Lung (tissue), 16 donors: ENCODE measurements around the gene TANC1. TPM values are rescaled to one million over a fixed set of nuclear protein-coding genes. Genes with fewer than 3 reads are reported as not detected.
A peak's percentile ranks its signal among the peaks of the same experiment; 100 is the strongest.

Experiments
- ATAC-seq: fragments of 200-7000 bp; cut with Tn5 transposase; one replicate; pipeline ENCODE4 v1.9.1; 2020; ENCODE audit warnings: moderate number of reproducible peaks; ENCODE audit not compliant: insufficient read depth, low FRiP score
- DNase-seq, 3 donors: peaks; one replicate each; pipeline ENCODE4 v3.0.0-alpha.2; 2013 to 2017
- H3K27ac ChIP-seq, 2 donors: one replicate each; pipeline ENCODE4 v1.5.1; 2013; ENCODE audit warnings: mild to moderate bottlenecking in 2 of 2, moderate library complexity in 2 of 2, control low read depth in 1 of 2, inconsistent platforms in 1 of 2, low read depth in 1 of 2, low read length in 1 of 2
- H3K27me3 ChIP-seq, 3 donors: one replicate each; pipeline ENCODE4 v1.5.1; 2013; ENCODE audit warnings: low read length in 2 of 3; ENCODE audit not compliant: control insufficient read depth in 3 of 3, insufficient read depth in 3 of 3
- H3K36me3 ChIP-seq, 4 donors: one replicate each; pipeline ENCODE4 v1.5.1; 2013; ENCODE audit warnings: low read length in 4 of 4, mild to moderate bottlenecking in 1 of 4, moderate library complexity in 1 of 4; ENCODE audit not compliant: control insufficient read depth in 4 of 4, insufficient read depth in 4 of 4
- H3K4me1 ChIP-seq, 5 donors: one replicate each; pipeline ENCODE4 v1.5.1; 2013; ENCODE audit warnings: low read length in 5 of 5, mild to moderate bottlenecking in 2 of 5, moderate library complexity in 1 of 5; ENCODE audit not compliant: control insufficient read depth in 5 of 5, insufficient read depth in 5 of 5
- H3K4me3 ChIP-seq: one replicate; pipeline ENCODE4 v1.5.1; 2013; ENCODE audit warnings: mild to moderate bottlenecking, control low read depth, moderate library complexity
- H3K9ac ChIP-seq, 2 donors: one replicate each; pipeline ENCODE4 v1.5.1; 2013; ENCODE audit warnings: low read length in 2 of 2, control low read depth in 1 of 2; ENCODE audit not compliant: insufficient read depth in 1 of 2
- H3K9me3 ChIP-seq, 4 donors: one replicate each; pipeline ENCODE4 v1.5.1; 2013; ENCODE audit warnings: low read length in 3 of 4, mild to moderate bottlenecking in 1 of 4, moderate library complexity in 1 of 4; ENCODE audit not compliant: control insufficient read depth in 4 of 4, insufficient read depth in 3 of 4
- WGBS, 2 donors: extraction: QIAGEN DNeasy Blood & Tissue Kit; methylation state at CpG; one replicate each; pipeline ENCODE4 v1.1.7; 2013; 5-methylcytosine and 5-hydroxymethylcytosine counted together
- long read RNA-seq, 5 donors: transcript quantifications; one replicate each; lab custom pipeline, GENCODE V29; 2026
- polyA plus RNA-seq, 2 donors: library from polyadenylated mRNA; stranded (reverse); fragments of 200-250 nt; gene quantifications; one replicate each; pipeline ENCODE4 v1.2.1, GENCODE V29; 2013
- total RNA-seq, 2 donors: library from RNA; depleted of rRNA in 1 of 2; stranded (reverse); fragments of >200 nt in 1 of 2; gene quantifications; one replicate each; pipeline ENCODE4 v1.2.1, GENCODE V29; 2014 to 2021
- TF ChIP-seq, protein P1 (sequence below): IDR thresholded peaks from 2 replicates; pipeline ENCODE4 v1.5.1; 2012; ENCODE audit warnings: mild to moderate bottlenecking; ENCODE audit errors: control extremely low read depth, extremely low read depth
- donor health status: control.
- donor health status: control.
- donor health status: Bipolar disorder and iron deficiency.
- donor health status: healthy.
- donor health status: DM: yes; HTN: yes; CAD: no.

Gene TANC1
- total RNA-seq (10 to 100 TPM; 42.2 to 99.5 TPM), polyA plus RNA-seq (10 to 100 TPM; 14.3 to 32.4 TPM)
- long read RNA-seq, donor 1, full-length matches to known transcripts = 5 of 25 reads
- long read RNA-seq, donor 1, partial matches to known transcripts = 20 of 25 reads
- long read RNA-seq, donor 1, other reads (novel, unspliced or antisense) = 0 of 25 reads
- long read RNA-seq, donor 2, full-length matches to known transcripts = 1 of 1 reads
- long read RNA-seq, donor 2, partial matches to known transcripts = 0 of 1 reads
- long read RNA-seq, donor 2, other reads (novel, unspliced or antisense) = 0 of 1 reads
- long read RNA-seq, donor 3, full-length matches to known transcripts = 2 of 2 reads
- long read RNA-seq, donor 3, partial matches to known transcripts = 0 of 2 reads
- long read RNA-seq, donor 3, other reads (novel, unspliced or antisense) = 0 of 2 reads
- long read RNA-seq, donor 4, full-length matches to known transcripts = 1 of 11 reads
- long read RNA-seq, donor 4, partial matches to known transcripts = 10 of 11 reads
- long read RNA-seq, donor 4, other reads (novel, unspliced or antisense) = 0 of 11 reads
- long read RNA-seq, donor 5, full-length matches to known transcripts = 4 of 18 reads
- long read RNA-seq, donor 5, partial matches to known transcripts = 14 of 18 reads
- long read RNA-seq, donor 5, other reads (novel, unspliced or antisense) = 0 of 18 reads

DNA sequence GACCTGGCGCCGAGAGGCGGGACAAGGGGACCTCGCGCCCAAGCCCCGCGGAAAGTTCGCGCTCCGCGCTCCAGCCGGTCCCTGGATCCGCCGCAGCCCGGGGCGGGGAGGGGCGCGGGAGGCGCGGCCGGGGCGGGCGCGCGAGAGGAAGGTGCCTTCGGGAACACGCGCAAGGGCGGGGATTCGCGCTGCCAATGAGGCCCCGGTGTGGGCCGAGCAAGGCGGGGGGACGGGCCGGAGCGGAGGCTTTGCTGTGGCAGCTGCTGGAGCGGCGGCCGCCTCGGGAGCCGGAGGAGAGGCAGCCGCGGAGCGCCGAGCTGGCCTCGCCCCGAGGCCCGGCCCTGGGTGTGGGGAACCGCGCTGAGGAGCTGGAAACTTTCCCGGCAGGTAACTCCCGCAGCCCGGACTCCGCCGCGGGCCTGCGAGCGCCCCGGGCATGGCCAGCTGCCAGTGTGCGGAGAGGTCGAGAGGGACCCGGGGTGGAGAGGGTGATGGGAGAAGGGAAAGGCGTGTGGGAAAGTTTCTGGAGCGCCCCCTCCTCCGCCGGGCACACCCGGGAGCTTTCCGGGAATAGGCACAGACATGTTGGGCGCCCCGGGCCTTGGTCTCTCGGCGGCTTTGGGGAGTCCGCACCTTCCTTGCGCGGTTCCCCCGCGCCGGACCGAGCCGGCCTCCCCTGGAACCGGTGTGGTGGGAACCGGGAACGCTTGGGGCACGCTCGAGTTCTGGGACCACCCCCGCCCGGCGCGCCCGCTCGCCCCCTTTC lies at the start of gene TANC1:
Gene TANC1, plus strand, starts transcription at position 245 of the 766 bp plus-strand sequence. CDS start 97,271 bp downstream, outside the sequence.
- no peaks in the 10 kb centered on the region for H3K9me3 ChIP-seq
- WGBS, 2 donors = 0 to 1% methylated on average over 54 to 92 of the region's 92 CpGs
- no peaks in the 10 kb centered on the region for H3K36me3 ChIP-seq
- TF ChIP-seq, protein P1, sequence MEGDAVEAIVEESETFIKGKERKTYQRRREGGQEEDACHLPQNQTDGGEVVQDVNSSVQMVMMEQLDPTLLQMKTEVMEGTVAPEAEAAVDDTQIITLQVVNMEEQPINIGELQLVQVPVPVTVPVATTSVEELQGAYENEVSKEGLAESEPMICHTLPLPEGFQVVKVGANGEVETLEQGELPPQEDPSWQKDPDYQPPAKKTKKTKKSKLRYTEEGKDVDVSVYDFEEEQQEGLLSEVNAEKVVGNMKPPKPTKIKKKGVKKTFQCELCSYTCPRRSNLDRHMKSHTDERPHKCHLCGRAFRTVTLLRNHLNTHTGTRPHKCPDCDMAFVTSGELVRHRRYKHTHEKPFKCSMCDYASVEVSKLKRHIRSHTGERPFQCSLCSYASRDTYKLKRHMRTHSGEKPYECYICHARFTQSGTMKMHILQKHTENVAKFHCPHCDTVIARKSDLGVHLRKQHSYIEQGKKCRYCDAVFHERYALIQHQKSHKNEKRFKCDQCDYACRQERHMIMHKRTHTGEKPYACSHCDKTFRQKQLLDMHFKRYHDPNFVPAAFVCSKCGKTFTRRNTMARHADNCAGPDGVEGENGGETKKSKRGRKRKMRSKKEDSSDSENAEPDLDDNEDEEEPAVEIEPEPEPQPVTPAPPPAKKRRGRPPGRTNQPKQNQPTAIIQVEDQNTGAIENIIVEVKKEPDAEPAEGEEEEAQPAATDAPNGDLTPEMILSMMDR = no peak
- ATAC-seq (peak; percentile 94), DNase-seq (peak; percentile 96 to 97 (median 96))
- H3K4me1 ChIP-seq = peaks cover 2 to 68% (median 17%) of the 10 kb centered on the region in 5 donors
- H3K27ac ChIP-seq = peak within 1 kb of the TSS; percentile 97 to 99
- H3K27me3 ChIP-seq = no peaks in the 10 kb centered on the region
- peak within 1 kb of the TSS; percentile 58 to 87 for H3K9ac ChIP-seq
- peak within 1 kb of the TSS; percentile 85 for H3K4me3 ChIP-seq

DNA sequence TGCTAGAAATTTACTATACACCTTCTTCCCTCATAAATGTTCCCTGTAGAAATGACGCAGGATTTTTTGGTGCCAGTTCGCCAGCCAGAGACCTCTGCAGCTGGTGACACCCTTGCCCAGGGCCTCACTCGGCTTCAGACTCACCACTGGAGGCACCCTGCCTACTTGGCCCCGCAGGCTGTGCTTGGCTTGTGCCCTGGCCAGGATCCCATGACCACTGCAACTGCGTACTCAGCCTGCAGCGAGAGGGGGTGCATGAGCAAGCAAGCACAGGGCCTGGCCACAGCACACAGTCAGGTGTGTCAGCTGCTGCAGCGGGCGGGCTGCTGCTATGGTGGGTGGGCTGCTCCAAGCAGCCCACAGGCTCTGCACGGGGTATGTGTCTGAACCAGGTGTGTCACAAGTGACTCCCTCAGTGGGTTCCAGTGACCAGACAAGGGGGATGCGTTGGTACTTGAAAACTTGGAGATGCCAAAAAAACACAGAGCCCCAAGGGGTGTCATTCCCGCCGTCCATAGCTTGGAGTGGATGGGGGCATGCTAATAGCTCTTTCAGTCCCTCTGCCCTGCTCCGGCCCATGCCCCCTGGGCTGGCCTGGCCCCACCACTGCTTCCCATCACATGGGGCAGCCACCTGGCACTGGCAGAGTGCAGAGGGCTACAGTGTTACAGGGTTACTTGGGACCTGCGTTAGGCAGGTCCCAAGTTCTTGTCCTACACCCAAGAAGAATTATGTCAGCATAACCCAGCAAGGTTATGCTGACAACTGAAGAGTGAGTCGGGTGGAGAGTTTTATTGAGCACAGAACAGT lies 46.6 kb upstream of the TANC1 start:
- no peak overlapping the region for H3K27ac ChIP-seq
- H3K4me1 ChIP-seq = peaks cover 0 to 14% (median 2%) of the 10 kb centered on the region in 5 donors
- no peak overlapping the region for H3K4me3 ChIP-seq
- no peaks in the 10 kb centered on the region for H3K36me3 ChIP-seq
- no peak for ATAC-seq
- no peaks in the 10 kb centered on the region for H3K27me3 ChIP-seq
- DNase-seq = no peak
- no peaks in the 10 kb centered on the region for H3K9me3 ChIP-seq
- TF ChIP-seq, protein P1 = no peak
- WGBS, 2 donors = 90 to 93% methylated on average over 15 of the region's 15 CpGs
- H3K9ac ChIP-seq = no peak overlapping the region

DNA sequence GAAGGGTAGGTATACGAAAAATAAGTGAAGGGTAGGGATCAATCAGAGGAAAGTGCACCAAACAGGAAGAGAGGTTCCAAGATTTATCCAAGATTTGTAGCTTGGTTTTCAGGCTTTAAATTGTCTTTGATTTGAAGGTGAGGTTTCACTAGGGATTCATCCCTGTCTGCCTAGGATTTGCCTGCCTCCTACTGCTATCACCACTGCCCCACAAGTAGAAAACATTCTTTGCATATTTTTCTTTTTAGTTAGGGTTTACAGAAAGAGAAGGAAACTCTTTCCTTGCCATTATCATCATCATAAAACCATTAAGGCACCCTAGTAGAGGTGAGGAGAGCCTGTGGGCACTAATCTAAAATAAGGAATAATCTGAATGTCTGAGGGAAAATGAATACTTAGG lies 45.8 kb upstream of the TANC1 start:
- WGBS, 2 donors = 84 to 90% methylated on average over 1 of the region's 1 CpG
- ATAC-seq (no peak), DNase-seq (no peak)
- Histone ChIP-seq H3K4me3 (no peak overlapping the region), H3K27me3 (no peaks in the 10 kb centered on the region), H3K9me3 (no peaks in the 10 kb centered on the region), H3K36me3 (no peaks in the 10 kb centered on the region), H3K4me1 (peaks cover 0 to 10% (median 2%) of the 10 kb centered on the region in 5 donors), H3K27ac (no peak overlapping the region), H3K9ac (no peak overlapping the region)
- TF ChIP-seq, protein P1 = no peak
